ENCODE measurements around the gene POU2AF1. TPM values are rescaled to one million over a fixed set of nuclear protein-coding genes. Genes with fewer than 3 reads are reported as not detected.

Gene POU2AF1
- total and polyA plus RNA-seq, 2 of the 13 experiments (the other 11 are each of a cell fraction or from before 2014, with no cell fraction given): 1.9 to 3.6 TPM

DNA sequence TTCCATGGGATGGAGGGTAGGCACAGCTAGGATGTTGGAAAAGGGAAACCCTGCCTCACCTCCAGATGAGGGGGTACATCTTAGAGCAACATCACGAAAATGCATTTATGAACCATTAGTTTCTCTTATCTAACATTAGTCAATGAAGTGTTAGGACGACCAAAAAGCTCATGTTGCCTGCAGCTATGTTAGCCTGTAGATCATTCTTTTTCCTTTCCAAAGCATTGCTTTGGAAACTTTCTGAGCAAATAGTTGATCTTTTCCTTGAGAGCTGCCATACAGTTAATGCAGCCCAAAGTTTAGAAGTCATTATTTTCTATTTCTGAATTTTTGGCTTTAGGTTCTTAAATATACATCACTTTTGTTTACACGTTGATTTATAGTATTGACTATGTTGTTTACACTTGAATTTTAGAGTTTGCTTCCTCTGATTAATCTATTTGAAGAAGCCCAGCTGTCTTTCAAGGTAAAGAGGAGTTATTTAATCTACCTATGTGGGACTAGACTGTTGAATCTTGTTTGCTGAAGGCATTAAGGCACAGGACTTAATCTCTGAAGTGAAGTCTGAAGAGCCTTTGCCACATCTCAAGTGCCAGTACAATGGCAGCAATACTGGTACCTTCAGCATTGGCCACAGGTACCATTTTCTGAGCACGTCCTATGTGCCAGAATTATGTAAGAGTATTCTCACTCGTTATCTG lies 69.7 kb downstream of the POU2AF1 start (continued):
- TF ChIP-seq, protein P1, sequence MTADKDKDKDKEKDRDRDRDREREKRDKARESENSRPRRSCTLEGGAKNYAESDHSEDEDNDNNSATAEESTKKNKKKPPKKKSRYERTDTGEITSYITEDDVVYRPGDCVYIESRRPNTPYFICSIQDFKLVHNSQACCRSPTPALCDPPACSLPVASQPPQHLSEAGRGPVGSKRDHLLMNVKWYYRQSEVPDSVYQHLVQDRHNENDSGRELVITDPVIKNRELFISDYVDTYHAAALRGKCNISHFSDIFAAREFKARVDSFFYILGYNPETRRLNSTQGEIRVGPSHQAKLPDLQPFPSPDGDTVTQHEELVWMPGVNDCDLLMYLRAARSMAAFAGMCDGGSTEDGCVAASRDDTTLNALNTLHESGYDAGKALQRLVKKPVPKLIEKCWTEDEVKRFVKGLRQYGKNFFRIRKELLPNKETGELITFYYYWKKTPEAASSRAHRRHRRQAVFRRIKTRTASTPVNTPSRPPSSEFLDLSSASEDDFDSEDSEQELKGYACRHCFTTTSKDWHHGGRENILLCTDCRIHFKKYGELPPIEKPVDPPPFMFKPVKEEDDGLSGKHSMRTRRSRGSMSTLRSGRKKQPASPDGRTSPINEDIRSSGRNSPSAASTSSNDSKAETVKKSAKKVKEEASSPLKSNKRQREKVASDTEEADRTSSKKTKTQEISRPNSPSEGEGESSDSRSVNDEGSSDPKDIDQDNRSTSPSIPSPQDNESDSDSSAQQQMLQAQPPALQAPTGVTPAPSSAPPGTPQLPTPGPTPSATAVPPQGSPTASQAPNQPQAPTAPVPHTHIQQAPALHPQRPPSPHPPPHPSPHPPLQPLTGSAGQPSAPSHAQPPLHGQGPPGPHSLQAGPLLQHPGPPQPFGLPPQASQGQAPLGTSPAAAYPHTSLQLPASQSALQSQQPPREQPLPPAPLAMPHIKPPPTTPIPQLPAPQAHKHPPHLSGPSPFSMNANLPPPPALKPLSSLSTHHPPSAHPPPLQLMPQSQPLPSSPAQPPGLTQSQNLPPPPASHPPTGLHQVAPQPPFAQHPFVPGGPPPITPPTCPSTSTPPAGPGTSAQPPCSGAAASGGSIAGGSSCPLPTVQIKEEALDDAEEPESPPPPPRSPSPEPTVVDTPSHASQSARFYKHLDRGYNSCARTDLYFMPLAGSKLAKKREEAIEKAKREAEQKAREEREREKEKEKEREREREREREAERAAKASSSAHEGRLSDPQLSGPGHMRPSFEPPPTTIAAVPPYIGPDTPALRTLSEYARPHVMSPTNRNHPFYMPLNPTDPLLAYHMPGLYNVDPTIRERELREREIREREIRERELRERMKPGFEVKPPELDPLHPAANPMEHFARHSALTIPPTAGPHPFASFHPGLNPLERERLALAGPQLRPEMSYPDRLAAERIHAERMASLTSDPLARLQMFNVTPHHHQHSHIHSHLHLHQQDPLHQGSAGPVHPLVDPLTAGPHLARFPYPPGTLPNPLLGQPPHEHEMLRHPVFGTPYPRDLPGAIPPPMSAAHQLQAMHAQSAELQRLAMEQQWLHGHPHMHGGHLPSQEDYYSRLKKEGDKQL (CRISPR knock-in tag; IDR thresholded peaks at IDR 0.05; ENCODE audit: low read depth): peak; percentile 71; the same call in 1 of the 2 replicates
- TF ChIP-seq, protein P2, sequence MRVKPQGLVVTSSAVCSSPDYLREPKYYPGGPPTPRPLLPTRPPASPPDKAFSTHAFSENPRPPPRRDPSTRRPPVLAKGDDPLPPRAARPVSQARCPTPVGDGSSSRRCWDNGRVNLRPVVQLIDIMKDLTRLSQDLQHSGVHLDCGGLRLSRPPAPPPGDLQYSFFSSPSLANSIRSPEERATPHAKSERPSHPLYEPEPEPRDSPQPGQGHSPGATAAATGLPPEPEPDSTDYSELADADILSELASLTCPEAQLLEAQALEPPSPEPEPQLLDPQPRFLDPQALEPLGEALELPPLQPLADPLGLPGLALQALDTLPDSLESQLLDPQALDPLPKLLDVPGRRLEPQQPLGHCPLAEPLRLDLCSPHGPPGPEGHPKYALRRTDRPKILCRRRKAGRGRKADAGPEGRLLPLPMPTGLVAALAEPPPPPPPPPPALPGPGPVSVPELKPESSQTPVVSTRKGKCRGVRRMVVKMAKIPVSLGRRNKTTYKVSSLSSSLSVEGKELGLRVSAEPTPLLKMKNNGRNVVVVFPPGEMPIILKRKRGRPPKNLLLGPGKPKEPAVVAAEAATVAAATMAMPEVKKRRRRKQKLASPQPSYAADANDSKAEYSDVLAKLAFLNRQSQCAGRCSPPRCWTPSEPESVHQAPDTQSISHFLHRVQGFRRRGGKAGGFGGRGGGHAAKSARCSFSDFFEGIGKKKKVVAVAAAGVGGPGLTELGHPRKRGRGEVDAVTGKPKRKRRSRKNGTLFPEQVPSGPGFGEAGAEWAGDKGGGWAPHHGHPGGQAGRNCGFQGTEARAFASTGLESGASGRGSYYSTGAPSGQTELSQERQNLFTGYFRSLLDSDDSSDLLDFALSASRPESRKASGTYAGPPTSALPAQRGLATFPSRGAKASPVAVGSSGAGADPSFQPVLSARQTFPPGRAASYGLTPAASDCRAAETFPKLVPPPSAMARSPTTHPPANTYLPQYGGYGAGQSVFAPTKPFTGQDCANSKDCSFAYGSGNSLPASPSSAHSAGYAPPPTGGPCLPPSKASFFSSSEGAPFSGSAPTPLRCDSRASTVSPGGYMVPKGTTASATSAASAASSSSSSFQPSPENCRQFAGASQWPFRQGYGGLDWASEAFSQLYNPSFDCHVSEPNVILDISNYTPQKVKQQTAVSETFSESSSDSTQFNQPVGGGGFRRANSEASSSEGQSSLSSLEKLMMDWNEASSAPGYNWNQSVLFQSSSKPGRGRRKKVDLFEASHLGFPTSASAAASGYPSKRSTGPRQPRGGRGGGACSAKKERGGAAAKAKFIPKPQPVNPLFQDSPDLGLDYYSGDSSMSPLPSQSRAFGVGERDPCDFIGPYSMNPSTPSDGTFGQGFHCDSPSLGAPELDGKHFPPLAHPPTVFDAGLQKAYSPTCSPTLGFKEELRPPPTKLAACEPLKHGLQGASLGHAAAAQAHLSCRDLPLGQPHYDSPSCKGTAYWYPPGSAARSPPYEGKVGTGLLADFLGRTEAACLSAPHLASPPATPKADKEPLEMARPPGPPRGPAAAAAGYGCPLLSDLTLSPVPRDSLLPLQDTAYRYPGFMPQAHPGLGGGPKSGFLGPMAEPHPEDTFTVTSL (CRISPR knock-in tag; IDR thresholded peaks at IDR 0.05; ENCODE audit: borderline replicate concordance): peak; percentile 42; the same call in 1 of the 2 replicates
- 0 out of 2 replicates have a peak, but pooled peaks have one; percentile 26 for TF ChIP-seq JUN (CRISPR knock-in tag; IDR thresholded peaks at IDR 0.05)
- TF ChIP-seq, protein P3, sequence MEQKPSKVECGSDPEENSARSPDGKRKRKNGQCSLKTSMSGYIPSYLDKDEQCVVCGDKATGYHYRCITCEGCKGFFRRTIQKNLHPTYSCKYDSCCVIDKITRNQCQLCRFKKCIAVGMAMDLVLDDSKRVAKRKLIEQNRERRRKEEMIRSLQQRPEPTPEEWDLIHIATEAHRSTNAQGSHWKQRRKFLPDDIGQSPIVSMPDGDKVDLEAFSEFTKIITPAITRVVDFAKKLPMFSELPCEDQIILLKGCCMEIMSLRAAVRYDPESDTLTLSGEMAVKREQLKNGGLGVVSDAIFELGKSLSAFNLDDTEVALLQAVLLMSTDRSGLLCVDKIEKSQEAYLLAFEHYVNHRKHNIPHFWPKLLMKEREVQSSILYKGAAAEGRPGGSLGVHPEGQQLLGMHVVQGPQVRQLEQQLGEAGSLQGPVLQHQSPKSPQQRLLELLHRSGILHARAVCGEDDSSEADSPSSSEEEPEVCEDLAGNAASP (CRISPR knock-in tag; IDR thresholded peaks at IDR 0.05; ENCODE audit: borderline replicate concordance): no peak
- peak; percentile 49; the same call in 1 of the 2 replicates for TF ChIP-seq TBX3 (IDR thresholded peaks at IDR 0.05; ENCODE audit: borderline replicate concordance)
- TF ChIP-seq, protein P4, sequence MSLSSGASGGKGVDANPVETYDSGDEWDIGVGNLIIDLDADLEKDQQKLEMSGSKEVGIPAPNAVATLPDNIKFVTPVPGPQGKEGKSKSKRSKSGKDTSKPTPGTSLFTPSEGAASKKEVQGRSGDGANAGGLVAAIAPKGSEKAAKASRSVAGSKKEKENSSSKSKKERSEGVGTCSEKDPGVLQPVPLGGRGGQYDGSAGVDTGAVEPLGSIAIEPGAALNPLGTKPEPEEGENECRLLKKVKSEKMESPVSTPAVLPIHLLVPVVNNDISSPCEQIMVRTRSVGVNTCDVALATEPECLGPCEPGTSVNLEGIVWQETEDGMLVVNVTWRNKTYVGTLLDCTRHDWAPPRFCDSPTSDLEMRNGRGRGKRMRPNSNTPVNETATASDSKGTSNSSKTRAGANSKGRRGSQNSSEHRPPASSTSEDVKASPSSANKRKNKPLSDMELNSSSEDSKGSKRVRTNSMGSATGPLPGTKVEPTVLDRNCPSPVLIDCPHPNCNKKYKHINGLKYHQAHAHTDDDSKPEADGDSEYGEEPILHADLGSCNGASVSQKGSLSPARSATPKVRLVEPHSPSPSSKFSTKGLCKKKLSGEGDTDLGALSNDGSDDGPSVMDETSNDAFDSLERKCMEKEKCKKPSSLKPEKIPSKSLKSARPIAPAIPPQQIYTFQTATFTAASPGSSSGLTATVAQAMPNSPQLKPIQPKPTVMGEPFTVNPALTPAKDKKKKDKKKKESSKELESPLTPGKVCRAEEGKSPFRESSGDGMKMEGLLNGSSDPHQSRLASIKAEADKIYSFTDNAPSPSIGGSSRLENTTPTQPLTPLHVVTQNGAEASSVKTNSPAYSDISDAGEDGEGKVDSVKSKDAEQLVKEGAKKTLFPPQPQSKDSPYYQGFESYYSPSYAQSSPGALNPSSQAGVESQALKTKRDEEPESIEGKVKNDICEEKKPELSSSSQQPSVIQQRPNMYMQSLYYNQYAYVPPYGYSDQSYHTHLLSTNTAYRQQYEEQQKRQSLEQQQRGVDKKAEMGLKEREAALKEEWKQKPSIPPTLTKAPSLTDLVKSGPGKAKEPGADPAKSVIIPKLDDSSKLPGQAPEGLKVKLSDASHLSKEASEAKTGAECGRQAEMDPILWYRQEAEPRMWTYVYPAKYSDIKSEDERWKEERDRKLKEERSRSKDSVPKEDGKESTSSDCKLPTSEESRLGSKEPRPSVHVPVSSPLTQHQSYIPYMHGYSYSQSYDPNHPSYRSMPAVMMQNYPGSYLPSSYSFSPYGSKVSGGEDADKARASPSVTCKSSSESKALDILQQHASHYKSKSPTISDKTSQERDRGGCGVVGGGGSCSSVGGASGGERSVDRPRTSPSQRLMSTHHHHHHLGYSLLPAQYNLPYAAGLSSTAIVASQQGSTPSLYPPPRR (CRISPR knock-in tag; IDR thresholded peaks at IDR 0.05; ENCODE audit: borderline replicate concordance): peak; percentile 81
- TF ChIP-seq ZNF44 (CRISPR knock-in tag; IDR thresholded peaks at IDR 0.05): no peak
- no peak for TF ChIP-seq ZNF10 (CRISPR knock-in tag; IDR thresholded peaks at IDR 0.05; ENCODE audit: borderline replicate concordance, low read depth)
- peak; percentile 48; the same call in 1 of the 2 replicates for TF ChIP-seq CREM (IDR thresholded peaks at IDR 0.05)
- TF ChIP-seq CREM (CRISPR knock-in tag; IDR thresholded peaks at IDR 0.05): no peak
